Lower leg skin (tissue), 4 donors: ENCODE results near the gene CFDP1. TPM values are rescaled to one million over a fixed set of nuclear protein-coding genes. Genes with fewer than 3 reads are reported as not detected.

Experiments used
- DNase-seq, 2 donors: peaks; one replicate each; pipeline ENCODE4 v3.0.0-alpha.2; 2019; ENCODE audit warnings: low spot score in 2 of 2
- H3K4me3 ChIP-seq: fragments of 200-600 bp; sonication (generic); 2 replicates; pipeline ENCODE4 v1.5.1; 2017; ENCODE audit warnings: mild to moderate bottlenecking, low read depth; ENCODE audit not compliant: poor library complexity, severe bottlenecking
- POLR2A ChIP-seq, 2 donors: fragments of 450-650 bp; IDR thresholded peaks; one replicate each; pipeline ENCODE4 v1.6.1; 2016 to 2017; ENCODE audit warnings: antibody characterized with exemption in 2 of 2, mild to moderate bottlenecking in 1 of 2, moderate library complexity in 1 of 2
- WGBS, 2 donors: methylation state at CpG; one replicate each; pipeline ENCODE4 v1.1.5; 2018; 5-methylcytosine and 5-hydroxymethylcytosine counted together
- intact Hi-C: fragments of 100-400 bp; cut with DNase I; formaldehyde crosslinking; loops from one replicate; pipeline ENCODE4 v1.15.0; 2023; ENCODE audit warnings: low total_unique reads
- total RNA-seq, 4 donors: library from RNA; depleted of rRNA; stranded (reverse); fragments of >200 nt; gene quantifications; one replicate each; pipeline ENCODE4 v1.1.0, GENCODE V29; 2016
- TF ChIP-seq, protein P1 (sequence below), 3 donors: fragments of 450-650 bp; IDR thresholded peaks; one replicate each; pipeline ENCODE4 v1.5.1; 2016; ENCODE audit warnings: antibody characterized with exemption in 3 of 3, mild to moderate bottlenecking in 3 of 3, moderate library complexity in 2 of 3

Gene CFDP1
- total RNA-seq, 4 donors from 2014 or later, result 43.1 to 52.3 (median 49.5) TPM

DNA sequence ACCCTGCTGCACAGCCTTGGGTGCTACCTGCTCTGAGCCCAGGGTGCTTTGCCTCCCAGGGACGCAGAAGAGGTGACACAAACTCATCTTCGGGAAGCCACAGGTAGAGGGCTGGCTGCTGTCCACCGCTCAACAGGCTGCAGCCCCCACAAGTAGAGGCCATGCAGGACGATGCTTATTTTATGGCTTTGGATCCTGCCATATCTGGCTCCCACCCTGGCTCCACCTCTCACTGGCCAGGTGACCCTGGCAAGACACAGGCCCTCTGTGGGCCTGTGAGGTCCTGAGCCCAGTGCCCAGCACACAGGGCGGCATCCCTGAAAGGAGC is 170.5 kb downstream of the CFDP1 start:
- intact Hi-C loops, result no loop called here
- no peak for TF ChIP-seq POLR2A (IDR thresholded peaks at IDR 0.05)
- TF ChIP-seq, protein P1, sequence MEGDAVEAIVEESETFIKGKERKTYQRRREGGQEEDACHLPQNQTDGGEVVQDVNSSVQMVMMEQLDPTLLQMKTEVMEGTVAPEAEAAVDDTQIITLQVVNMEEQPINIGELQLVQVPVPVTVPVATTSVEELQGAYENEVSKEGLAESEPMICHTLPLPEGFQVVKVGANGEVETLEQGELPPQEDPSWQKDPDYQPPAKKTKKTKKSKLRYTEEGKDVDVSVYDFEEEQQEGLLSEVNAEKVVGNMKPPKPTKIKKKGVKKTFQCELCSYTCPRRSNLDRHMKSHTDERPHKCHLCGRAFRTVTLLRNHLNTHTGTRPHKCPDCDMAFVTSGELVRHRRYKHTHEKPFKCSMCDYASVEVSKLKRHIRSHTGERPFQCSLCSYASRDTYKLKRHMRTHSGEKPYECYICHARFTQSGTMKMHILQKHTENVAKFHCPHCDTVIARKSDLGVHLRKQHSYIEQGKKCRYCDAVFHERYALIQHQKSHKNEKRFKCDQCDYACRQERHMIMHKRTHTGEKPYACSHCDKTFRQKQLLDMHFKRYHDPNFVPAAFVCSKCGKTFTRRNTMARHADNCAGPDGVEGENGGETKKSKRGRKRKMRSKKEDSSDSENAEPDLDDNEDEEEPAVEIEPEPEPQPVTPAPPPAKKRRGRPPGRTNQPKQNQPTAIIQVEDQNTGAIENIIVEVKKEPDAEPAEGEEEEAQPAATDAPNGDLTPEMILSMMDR (IDR thresholded peaks at IDR 0.05), result no peak
- no peak overlapping the region for H3K4me3 ChIP-seq
- no peak for DNase-seq
- WGBS, 2 donors, result 67 to 80% methylated on average over 4 to 5 of the region's 5 CpGs

DNA sequence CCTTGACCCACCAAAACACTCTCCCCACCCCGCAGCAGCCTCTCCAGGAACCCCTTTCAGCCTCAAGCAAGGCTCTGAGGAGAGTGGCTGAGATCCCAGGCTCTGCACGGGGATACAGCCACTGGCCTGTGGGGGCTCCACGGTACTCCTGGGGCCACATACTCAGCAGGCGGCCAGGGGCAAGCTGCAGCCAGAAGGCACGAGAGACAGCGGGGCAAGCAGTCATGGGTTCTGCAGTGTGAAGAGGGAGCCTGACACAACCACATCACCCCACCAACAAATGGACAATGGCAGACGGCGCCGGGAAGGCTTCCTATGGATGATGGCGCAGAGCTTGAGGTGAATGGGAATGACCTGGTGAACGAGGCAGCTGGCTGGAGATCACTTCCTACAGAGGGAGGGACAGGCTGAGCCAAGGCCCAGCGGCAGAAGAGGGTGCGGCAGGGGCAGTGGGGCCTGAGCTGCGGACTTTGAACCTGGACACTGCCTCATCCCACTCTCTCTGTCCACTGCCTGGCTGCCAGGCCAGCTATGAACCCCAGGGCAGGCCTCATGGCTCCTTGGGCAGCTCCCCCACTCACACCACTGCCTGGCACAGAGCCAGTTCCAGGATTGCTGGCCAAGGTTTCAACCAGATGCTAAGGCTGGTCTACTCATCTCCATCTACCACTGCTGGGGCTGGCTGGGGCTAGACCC is 171.1 kb downstream of the CFDP1 start:
- TF ChIP-seq, protein P1 (IDR thresholded peaks at IDR 0.05), result no peak
- TF ChIP-seq POLR2A (IDR thresholded peaks at IDR 0.05), result no peak
- DNase-seq, result peak in 1 of 2 donors; percentile 90
- 78 to 81% methylated on average over 12 to 14 of the region's 14 CpGs for WGBS, 2 donors
- intact Hi-C loops, result no loop called here
- no peak overlapping the region for H3K4me3 ChIP-seq

DNA sequence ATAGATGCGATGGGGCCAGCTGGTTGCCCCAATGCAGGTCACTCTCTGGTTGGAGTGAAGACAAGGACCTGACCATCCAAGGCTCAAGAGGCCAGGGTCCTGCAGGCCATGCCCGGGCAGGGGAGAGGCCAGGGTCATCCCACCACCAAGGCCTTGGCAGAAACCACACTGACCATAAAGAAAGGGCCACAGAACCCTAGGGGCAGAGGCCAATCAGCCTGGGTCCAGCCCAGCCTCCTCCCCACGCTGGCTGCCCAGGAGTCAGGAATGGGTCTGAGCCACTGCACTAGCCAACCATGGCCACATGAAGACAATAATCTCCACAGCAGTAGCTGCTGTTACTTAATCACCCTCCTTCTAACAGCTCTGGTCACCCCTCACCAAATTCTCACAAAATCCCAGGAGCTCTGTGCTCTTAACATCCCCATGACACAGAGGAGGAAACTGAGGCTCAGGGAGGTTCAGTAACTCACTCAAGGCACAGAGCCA is 171.7 kb downstream of the CFDP1 start:
- no peak overlapping the region for H3K4me3 ChIP-seq
- no peak for DNase-seq
- TF ChIP-seq POLR2A (IDR thresholded peaks at IDR 0.05), result no peak
- TF ChIP-seq, protein P1 (IDR thresholded peaks at IDR 0.05), result no peak
- intact Hi-C loops, result no loop called here
- 79 to 85% methylated on average over 2 to 3 of the region's 3 CpGs for WGBS, 2 donors

DNA sequence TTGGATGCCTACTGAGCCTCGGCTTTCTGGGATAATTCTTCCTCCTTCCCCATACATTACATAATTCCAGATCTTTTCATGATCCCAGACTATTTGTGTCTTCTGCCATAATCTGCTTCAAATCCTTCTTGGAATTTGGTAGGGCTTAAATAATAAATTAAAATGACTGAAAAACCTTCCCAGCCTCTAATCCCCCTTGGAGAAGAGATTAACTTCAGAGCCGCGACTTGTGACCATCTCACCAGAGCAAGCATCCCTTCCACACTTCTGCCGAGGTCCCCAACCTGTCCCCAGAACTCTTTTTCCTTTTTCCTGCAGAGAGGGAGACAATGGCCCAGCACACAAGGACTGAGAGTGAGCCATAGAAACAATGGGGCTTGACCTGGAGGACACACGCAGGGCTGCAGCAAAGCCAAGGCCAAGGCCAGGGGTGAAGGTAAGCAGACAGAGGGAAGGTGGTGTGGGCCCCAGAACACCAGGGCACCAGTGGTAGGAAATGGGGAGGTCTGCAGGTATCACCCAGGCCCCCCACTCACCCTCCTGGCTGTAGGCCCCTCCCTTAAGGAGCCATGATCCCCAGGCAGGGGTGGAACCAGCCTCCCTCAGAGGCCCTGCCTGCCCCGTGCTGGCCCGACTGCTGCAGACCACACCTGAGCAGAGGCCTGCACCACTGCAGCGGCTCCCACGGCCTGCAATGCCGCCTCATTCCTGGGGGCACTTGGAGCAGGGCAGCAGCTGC is 172.3 kb downstream of the CFDP1 start:
- no peak overlapping the region for H3K4me3 ChIP-seq
- intact Hi-C loops, result no loop called here
- DNase-seq, result no peak
- TF ChIP-seq, protein P1 (IDR thresholded peaks at IDR 0.05), result no peak
- TF ChIP-seq POLR2A (IDR thresholded peaks at IDR 0.05), result no peak
- WGBS, 2 donors, result 69 to 87% methylated on average over 5 to 8 of the region's 10 CpGs

DNA sequence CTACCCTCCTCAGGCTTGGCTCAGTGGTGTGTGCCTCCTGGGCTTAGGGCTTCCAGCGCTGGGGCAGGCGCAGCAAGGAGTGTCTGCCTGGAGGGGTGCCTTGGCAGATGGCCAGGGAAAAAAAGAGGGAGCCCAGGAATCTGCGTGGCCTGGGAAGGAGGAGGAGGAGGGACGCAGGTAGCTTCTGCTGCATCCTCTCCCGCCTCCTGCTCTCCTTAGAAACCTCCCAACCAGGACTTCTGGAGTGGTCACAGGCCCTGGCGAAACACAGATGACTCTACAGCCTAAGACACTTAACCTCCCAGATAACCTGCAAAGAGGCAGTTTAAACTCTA is 174.5 kb downstream of the CFDP1 start:
- intact Hi-C loops, result no loop called here
- no peak overlapping the region for H3K4me3 ChIP-seq
- WGBS, 2 donors, result 56 to 74% methylated on average over 6 of the region's 6 CpGs
- DNase-seq, result no peak
- TF ChIP-seq, protein P1 (IDR thresholded peaks at IDR 0.05), result no peak
- TF ChIP-seq POLR2A (IDR thresholded peaks at IDR 0.05), result no peak
